Caco-2 (cell line): ENCODE results near the gene JADE2. TPM values are rescaled to one million over a fixed set of nuclear protein-coding genes. Genes with fewer than 3 reads are reported as not detected.

Experiments
- BruUV-seq: library from RNA; stranded (reverse); fragments of 400-500 nt; replicated peaks from 2 replicates; lab custom pipeline; 2021; lab: Mats Ljungman, UMichigan
- CTCF ChIA-PET: fragments of 300-600 bp; sonication (Branson Sonifier 250); formaldehyde crosslinking; loops from one replicate; lab custom pipeline; 2022; ENCODE audit warnings: antibody characterized with exemption; lab: Charles Lee
- POLR2A ChIA-PET: fragments of 300-600 bp; sonication (Branson Sonifier 250); formaldehyde crosslinking; loops from one replicate; lab custom pipeline; 2022; ENCODE audit warnings: antibody characterized with exemption; lab: Charles Lee
- DNase-seq, 2 experiments: peaks; one replicate each; pipeline versions ENCODE4 v3.0.0 to v3.0.0-alpha.2; 2020 to 2022
- H3K27me3 ChIP-seq: replicated peaks from 2 replicates; pipeline ENCODE4 v1.6.0; 2011; ENCODE audit warnings: low read length; ENCODE audit not compliant: control insufficient read depth, insufficient read depth
- H3K36me3 ChIP-seq: 2 replicates; pipeline ENCODE4 v1.5.1; 2011; ENCODE audit warnings: low read length; ENCODE audit not compliant: control insufficient read depth, insufficient read depth
- H3K4me1 ChIP-seq: fragments of 250-450 bp; sonication (Bioruptor Pico); 2 replicates; pipeline ENCODE4 v1.5.1; 2020; ENCODE audit warnings: mild to moderate bottlenecking
- H3K4me3 ChIP-seq: 2 replicates; pipeline ENCODE4 v1.5.1; 2011; ENCODE audit warnings: low read depth, mild to moderate bottlenecking, control low read depth, low read length
- H3K9me3 ChIP-seq: fragments of 250-450 bp; sonication (Bioruptor Pico); 2 replicates; pipeline ENCODE4 v1.5.1; 2020; ENCODE audit warnings: mild to moderate bottlenecking, moderate library complexity
- H3K27ac Mint-ChIP-seq: one replicate; pipeline ENCODE4 v1.8.0; 2022; ENCODE audit warnings: mixed read lengths; ENCODE audit not compliant: unreplicated experiment
- H3K27me3 Mint-ChIP-seq: one replicate; pipeline ENCODE4 v1.8.0; 2022; ENCODE audit warnings: mixed read lengths; ENCODE audit not compliant: insufficient read depth, unreplicated experiment
- H3K36me3 Mint-ChIP-seq: one replicate; pipeline ENCODE4 v1.8.0; 2022; ENCODE audit warnings: mild to moderate bottlenecking, mixed read lengths; ENCODE audit not compliant: insufficient read depth, unreplicated experiment
- H3K4me1 Mint-ChIP-seq: one replicate; pipeline ENCODE4 v1.8.0; 2022; ENCODE audit warnings: low read depth, mixed read lengths; ENCODE audit not compliant: unreplicated experiment
- H3K4me3 Mint-ChIP-seq: one replicate; pipeline ENCODE4 v1.8.0; 2022; ENCODE audit warnings: mild to moderate bottlenecking, moderate library complexity, mixed read lengths; ENCODE audit not compliant: unreplicated experiment
- H3K9me3 Mint-ChIP-seq: one replicate; pipeline ENCODE4 v1.8.0; 2022; ENCODE audit warnings: mixed read lengths; ENCODE audit not compliant: unreplicated experiment
- CTCF ChIP-seq, 2 experiments: fragments of 200-600 bp in 1 of 2; IDR thresholded peaks; 1 replicate in 1 of 2; 2 replicates in 1 of 2; pipeline versions ENCODE4 v1.5.1 to v1.8.0; 2011 to 2022; ENCODE audit warnings: antibody characterized with exemption in 1 of 2, control low read depth in 1 of 2, inconsistent platforms in 1 of 2, low read depth in 1 of 2, low read length in 1 of 2, mild to moderate bottlenecking in 1 of 2, moderate library complexity in 1 of 2; ENCODE audit not compliant: insufficient read depth in 1 of 2, severe bottlenecking in 1 of 2, unreplicated experiment in 1 of 2
- intact Hi-C: fragments of 100-400 bp; cut with micrococcal nuclease; formaldehyde crosslinking; loops from one replicate; pipeline ENCODE4 v1.10.0; 2022; ENCODE audit not compliant: unreplicated experiment
- total RNA-seq: library from RNA; stranded (reverse); gene quantifications from 2 replicates; pipeline ENCODE4 v1.2.3, GENCODE V29; 2022

Gene JADE2
- total RNA-seq, 1 experiment from 2014 or later = 67.6 TPM

GRCh38 chr5:134582941-134583340 is 57.5 kb downstream of the JADE2 start:
- no peak for TF ChIP-seq CTCF (IDR thresholded peaks at IDR 0.05; ENCODE audit: insufficient read depth in 1 of 2, low read depth in 1 of 2, low read length in 1 of 2, severe bottlenecking in 1 of 2, unreplicated experiment in 1 of 2)
- DNase-seq = peak in 1 of 2 experiments; percentile 14
- POLR2A ChIA-PET = no interaction called here
- Mint-ChIP-seq H3K4me3 (no peak overlapping the region), H3K4me1 (no peaks in the 10 kb centered on the region), H3K9me3 (no peaks in the 10 kb centered on the region), H3K36me3 (peaks cover 22% of the 10 kb centered on the region), H3K27ac (no peak overlapping the region), H3K27me3 (no peaks in the 10 kb centered on the region)
- Histone ChIP-seq H3K9me3 (no peaks in the 10 kb centered on the region), H3K4me3 (no peak overlapping the region), H3K4me1 (no peaks in the 10 kb centered on the region), H3K36me3 (peaks cover 6% of the 10 kb centered on the region), H3K27me3 (no peaks in the 10 kb centered on the region)
- CTCF ChIA-PET = no interaction called here
- no TSS peak for BruUV-seq
- intact Hi-C loops = loop anchor here (5.0 kb wide), 1 partner anchor 186 kb away; no protein-coding TSS in a partner anchor

- H3K36me3 Mint-ChIP-seq = peaks cover 21% of the 10 kb centered on the region
- H3K9me3 Mint-ChIP-seq = no peaks in the 10 kb centered on the region
- H3K4me3 ChIP-seq = no peak overlapping the region
- no peak overlapping the region for H3K4me3 Mint-ChIP-seq
- H3K27me3 Mint-ChIP-seq = no peaks in the 10 kb centered on the region
- intact Hi-C loops = loop anchor here (5.0 kb wide), 1 partner anchor 186 kb away; no protein-coding TSS in a partner anchor
- no peak overlapping the region for H3K27ac Mint-ChIP-seq
- CTCF ChIA-PET = no interaction called here
- TF ChIP-seq CTCF (IDR thresholded peaks at IDR 0.05; ENCODE audit: insufficient read depth in 1 of 2, low read depth in 1 of 2, low read length in 1 of 2, severe bottlenecking in 1 of 2, unreplicated experiment in 1 of 2) = no peak
- no peaks in the 10 kb centered on the region for H3K27me3 ChIP-seq
- POLR2A ChIA-PET = no interaction called here
- DNase-seq = no peak
- H3K4me1 Mint-ChIP-seq = no peaks in the 10 kb centered on the region
- H3K9me3 ChIP-seq = no peaks in the 10 kb centered on the region
- BruUV-seq = no TSS peak
- peaks cover 6% of the 10 kb centered on the region; the same call in 1 of the 2 replicates for H3K36me3 ChIP-seq
- H3K4me1 ChIP-seq = no peaks in the 10 kb centered on the region
Observed at GRCh38 chr5:134583766-134584165, 58.3 kb downstream of the JADE2 start.

GRCh38 chr5:134584662-134585061 is 59.2 kb downstream of the JADE2 start:
- no peaks in the 10 kb centered on the region for H3K27me3 ChIP-seq
- H3K4me1 Mint-ChIP-seq = no peaks in the 10 kb centered on the region
- TF ChIP-seq CTCF (IDR thresholded peaks at IDR 0.05; ENCODE audit: insufficient read depth in 1 of 2, low read depth in 1 of 2, low read length in 1 of 2, severe bottlenecking in 1 of 2, unreplicated experiment in 1 of 2) = no peak
- no peaks in the 10 kb centered on the region for H3K4me1 ChIP-seq
- H3K9me3 Mint-ChIP-seq = no peaks in the 10 kb centered on the region
- H3K9me3 ChIP-seq = no peaks in the 10 kb centered on the region
- H3K36me3 ChIP-seq = peaks cover 3% of the 10 kb centered on the region; the same call in 1 of the 2 replicates
- intact Hi-C loops = loop anchor here (5.0 kb wide), 1 partner anchor 187 kb away; no protein-coding TSS in a partner anchor
- H3K4me3 Mint-ChIP-seq = no peak overlapping the region
- H3K27ac Mint-ChIP-seq = no peak overlapping the region
- H3K4me3 ChIP-seq = no peak overlapping the region
- CTCF ChIA-PET = no interaction called here
- POLR2A ChIA-PET = no interaction called here
- BruUV-seq = no TSS peak
- peaks cover 15% of the 10 kb centered on the region for H3K36me3 Mint-ChIP-seq
- DNase-seq = peak in 1 of 2 experiments; percentile 25
- no peaks in the 10 kb centered on the region for H3K27me3 Mint-ChIP-seq
